Aorta (tissue), 5 donors: Measurements from ENCODE around the gene LMAN1. TPM values are rescaled to one million over a fixed set of nuclear protein-coding genes. Genes with fewer than 3 reads are reported as not detected.

Experiments used
- ATAC-seq: fragments of 200-7000 bp; cut with Tn5 transposase; one replicate; pipeline ENCODE4 v1.9.1; 2022; ENCODE audit warnings: moderate library complexity; ENCODE audit not compliant: low FRiP score
- DNase-seq, 2 donors: peaks; one replicate each; pipeline ENCODE4 v3.0.0-alpha.2; 2020
- H3K27ac ChIP-seq, 2 donors: one replicate each; pipeline ENCODE4 v1.5.1; 2013; ENCODE audit warnings: low read length in 2 of 2, mild to moderate bottlenecking in 2 of 2, moderate library complexity in 2 of 2, control low read depth in 1 of 2, inconsistent platforms in 1 of 2, low read depth in 1 of 2
- H3K27me3 ChIP-seq, 2 donors: one replicate each; pipeline ENCODE4 v1.6.1; 2013; ENCODE audit warnings: control low read depth in 1 of 2, low read length in 1 of 2, mild to moderate bottlenecking in 1 of 2, moderate library complexity in 1 of 2; ENCODE audit not compliant: insufficient read depth in 2 of 2, control insufficient read depth in 1 of 2
- H3K36me3 ChIP-seq, 2 donors: one replicate each; pipeline ENCODE4 v1.6.1; 2013; ENCODE audit warnings: control low read depth in 1 of 2, low read length in 1 of 2, mild to moderate bottlenecking in 1 of 2; ENCODE audit not compliant: insufficient read depth in 2 of 2, control insufficient read depth in 1 of 2
- H3K4me1 ChIP-seq, 2 donors: one replicate each; pipeline ENCODE4 v1.6.1; 2013; ENCODE audit warnings: low read length in 2 of 2, control low read depth in 1 of 2, mild to moderate bottlenecking in 1 of 2, moderate library complexity in 1 of 2; ENCODE audit not compliant: insufficient read depth in 2 of 2, control insufficient read depth in 1 of 2
- H3K4me3 ChIP-seq, 2 donors: one replicate each; pipeline ENCODE4 v1.5.1; 2013; ENCODE audit warnings: low read length in 2 of 2, control low read depth in 1 of 2, mild to moderate bottlenecking in 1 of 2
- H3K9me3 ChIP-seq: one replicate; pipeline ENCODE4 v1.6.1; 2013; ENCODE audit warnings: mild to moderate bottlenecking, low read length; ENCODE audit not compliant: control insufficient read depth
- WGBS, 2 donors: extraction: QIAGEN DNeasy Blood & Tissue Kit; methylation state at CpG; one replicate each; pipeline ENCODE4 v1.1.7; 2013; 5-methylcytosine and 5-hydroxymethylcytosine counted together
- intact Hi-C, 2 donors: fragments of 100-400 bp; cut with DNase I; formaldehyde crosslinking; loops; one replicate each; pipeline versions ENCODE4 v1.14.2 to v1.15.0; 2022
- polyA plus RNA-seq, 2 donors: library from polyadenylated mRNA; stranded (reverse); fragments of 200-250 nt; gene quantifications; one replicate each; pipeline ENCODE4 v1.2.3, GENCODE V29; 2013
- total RNA-seq, 2 donors: library from RNA; stranded (reverse); fragmentation: NEBNext Ultra II Directional; extraction: Animal tissue kit (Norgen Biotek cat#: 25700); gene quantifications; one replicate each; pipeline ENCODE4 v1.2.1, GENCODE V29; 2021
- donor health status: healthy with polysubstance abuse.
- donor health status: Bipolar disorder and iron deficiency.
- donor health status: DM: no; HTN: no; CAD: no.
- donor health status: DM: no; HTN: no; CAD: no.
- donor health status: DM: yes; HTN: yes; CAD: no.

LMAN1 gene
- total and polyA plus RNA-seq, 4 donors = 13.8 to 71.8 (median 47.3) TPM

DNA sequence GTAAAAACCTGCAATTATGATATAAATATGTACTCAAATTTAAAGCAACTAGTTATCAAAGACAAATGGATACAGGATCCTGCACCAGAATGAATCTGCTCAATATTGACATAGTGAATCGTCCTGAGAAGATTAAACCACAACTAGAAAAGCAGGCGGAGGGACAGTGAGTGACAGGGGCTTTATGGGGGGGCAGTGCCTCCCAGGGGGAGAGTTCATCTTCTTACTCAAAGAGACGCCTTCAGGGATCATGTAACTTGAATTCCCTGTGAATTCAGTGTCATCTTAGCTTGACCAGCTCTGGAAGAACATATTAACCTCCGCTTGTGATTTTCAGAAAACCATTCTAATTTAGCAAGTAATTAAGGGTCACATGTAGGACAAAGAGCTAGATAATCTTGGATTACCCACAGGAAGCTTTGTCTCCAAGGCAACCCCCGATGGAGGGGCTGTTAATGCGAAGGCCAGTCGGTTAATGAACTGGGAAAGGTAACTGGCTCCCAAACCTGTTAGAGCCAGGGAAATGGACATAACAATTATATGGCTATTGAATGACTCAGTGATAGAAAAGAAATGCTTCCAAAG lies 17.4 kb upstream of the LMAN1 start:
- no peak overlapping the region for H3K4me3 ChIP-seq
- ATAC-seq (no peak), DNase-seq (no peak)
- WGBS, 2 donors = 59 to 62% methylated on average over 7 of the region's 7 CpGs
- peaks cover 2 to 3% of the 10 kb centered on the region in 2 donors for H3K27me3 ChIP-seq
- no peaks in the 10 kb centered on the region for H3K9me3 ChIP-seq
- no peaks in the 10 kb centered on the region for H3K36me3 ChIP-seq
- peaks cover 0 to 3% of the 10 kb centered on the region in 2 donors for H3K4me1 ChIP-seq
- intact Hi-C loops = no loop called here
- H3K27ac ChIP-seq = no peak overlapping the region

DNA sequence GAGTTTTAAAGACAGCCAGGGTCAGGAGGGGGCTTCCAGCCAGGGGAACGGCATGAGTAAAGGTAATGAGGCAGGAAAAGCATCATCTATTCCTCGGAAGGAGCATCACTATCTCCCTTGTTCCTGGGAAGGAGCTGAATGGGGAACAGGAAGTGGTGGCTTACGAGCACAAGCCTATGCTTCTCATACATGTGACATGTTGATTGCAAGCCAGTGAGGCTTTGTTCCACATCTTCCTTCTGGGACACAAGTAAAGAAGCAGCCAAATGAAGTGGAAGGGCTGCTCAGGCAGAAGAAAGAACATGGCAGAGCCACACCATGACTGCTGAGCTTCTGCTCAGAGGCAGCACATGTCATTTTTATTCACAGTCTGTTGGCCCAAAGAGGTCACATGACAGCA lies 15.1 kb upstream of the LMAN1 start:
- 60 to 64% methylated on average over 3 of the region's 3 CpGs for WGBS, 2 donors
- ATAC-seq (no peak), DNase-seq (no peak)
- Histone ChIP-seq H3K36me3 (no peaks in the 10 kb centered on the region), H3K27ac (no peak overlapping the region), H3K4me1 (peaks cover 0 to 3% of the 10 kb centered on the region in 2 donors), H3K9me3 (no peaks in the 10 kb centered on the region), H3K27me3 (peaks cover 2 to 3% of the 10 kb centered on the region in 2 donors), H3K4me3 (no peak overlapping the region)
- intact Hi-C loops = no loop called here

DNA sequence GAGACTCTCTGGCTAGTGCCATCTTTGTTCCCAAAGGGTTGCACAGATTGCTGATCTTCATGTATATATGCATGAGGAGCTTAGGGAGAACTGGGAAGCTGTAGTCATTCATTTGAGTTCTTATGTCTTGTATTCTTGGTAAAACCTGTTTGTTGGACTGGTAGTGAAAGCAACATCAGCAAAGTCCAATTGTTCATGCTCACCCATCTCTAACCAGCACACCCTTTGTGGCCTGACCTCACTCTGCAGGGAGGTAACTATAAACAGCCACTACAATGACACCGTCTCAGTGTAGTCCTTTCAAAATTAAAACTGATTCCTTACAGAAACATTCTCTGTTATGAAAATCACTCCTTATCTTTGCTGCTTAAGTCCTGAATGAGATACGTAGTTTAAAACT lies 13.9 kb upstream of the LMAN1 start:
- intact Hi-C loops = no loop called here
- no peaks in the 10 kb centered on the region for H3K36me3 ChIP-seq
- 67 to 77% methylated on average over 2 of the region's 2 CpGs for WGBS, 2 donors
- ATAC-seq = no peak
- H3K9me3 ChIP-seq = no peaks in the 10 kb centered on the region
- no peak overlapping the region for H3K4me3 ChIP-seq
- H3K4me1 ChIP-seq = peaks cover 0 to 3% of the 10 kb centered on the region in 2 donors
- no peak overlapping the region for H3K27ac ChIP-seq
- DNase-seq = no peak
- peaks cover 2 to 3% of the 10 kb centered on the region in 2 donors for H3K27me3 ChIP-seq

DNA sequence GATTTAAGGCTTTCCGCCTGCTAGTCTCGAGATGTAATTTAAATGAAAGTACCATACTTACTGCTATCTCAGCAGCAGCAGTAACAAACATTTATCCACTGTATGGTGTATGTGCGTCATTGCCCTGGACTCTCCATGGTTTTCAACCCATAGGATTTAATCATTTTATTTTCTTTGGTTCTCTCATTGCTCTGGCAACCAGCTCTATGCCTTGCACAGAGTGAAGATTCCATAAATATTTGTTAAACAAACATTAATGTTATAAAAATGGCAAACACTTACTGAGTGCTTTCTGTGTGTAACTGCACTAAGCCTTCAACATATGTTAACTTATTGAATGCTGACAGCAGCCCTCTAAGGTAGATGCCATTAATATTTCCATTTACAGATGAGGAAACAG lies 1.3 kb upstream of the LMAN1 start:
- peak overlapping the region in 1 of 2 donors; percentile 71 for H3K4me3 ChIP-seq
- H3K27ac ChIP-seq = no peak overlapping the region
- intact Hi-C loops = loop anchor here in 1 of 2 donors (5.0 kb wide), 1 partner anchor 37 kb away; no protein-coding TSS in a partner anchor
- H3K27me3 ChIP-seq = no peaks in the 10 kb centered on the region
- H3K4me1 ChIP-seq = no peaks in the 10 kb centered on the region
- no peak for ATAC-seq
- WGBS, 2 donors = 52 to 53% methylated on average over 3 of the region's 3 CpGs
- H3K9me3 ChIP-seq = no peaks in the 10 kb centered on the region
- no peak for DNase-seq
- peaks cover under 1% of the 10 kb centered on the region in 2 donors for H3K36me3 ChIP-seq

DNA sequence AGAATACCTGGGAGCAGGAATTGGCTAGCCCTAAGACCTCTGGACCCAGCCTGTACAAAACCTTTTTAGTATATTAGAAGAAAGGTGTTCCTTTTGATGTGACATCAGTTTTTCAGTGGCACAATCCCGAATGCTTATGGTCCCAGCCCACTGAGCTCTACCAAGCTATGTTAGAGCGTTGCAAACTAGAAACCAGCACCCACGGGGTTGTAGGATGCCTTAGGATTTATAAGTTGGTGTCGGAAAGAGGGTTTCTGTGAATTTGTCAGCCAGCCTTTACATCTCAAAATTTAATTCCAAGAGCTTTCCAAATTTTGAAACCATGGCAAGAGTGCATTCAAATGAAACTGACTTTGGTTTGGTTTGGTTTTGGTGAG lies 499 bp upstream of the LMAN1 start:
- DNase-seq (no peak), ATAC-seq (peak; percentile 58)
- Histone ChIP-seq H3K4me3 (peak overlapping the region; percentile 20 to 71), H3K36me3 (peaks cover 2 to 4% of the 10 kb centered on the region in 2 donors), H3K4me1 (no peaks in the 10 kb centered on the region), H3K9me3 (no peaks in the 10 kb centered on the region), H3K27me3 (no peaks in the 10 kb centered on the region), H3K27ac (peak overlapping the region in 1 of 2 donors; percentile 5)
- intact Hi-C loops = no loop called here
- WGBS, 2 donors = 1 to 3% methylated on average over 4 of the region's 4 CpGs

DNA sequence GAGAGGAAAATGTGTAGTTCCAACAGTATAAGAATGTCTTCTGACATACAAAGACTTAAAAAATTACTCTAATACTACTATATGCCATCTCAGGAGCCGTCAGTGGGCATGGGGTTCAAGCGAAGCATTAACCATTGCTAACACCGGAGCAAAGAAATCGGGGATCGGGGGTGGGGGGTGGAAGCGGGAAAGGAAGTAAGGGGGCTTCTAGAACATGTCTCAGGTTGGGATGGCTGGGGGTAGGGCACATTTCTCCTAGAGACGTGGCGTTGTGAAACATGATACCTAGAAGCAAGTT lies 702 bp downstream of the LMAN1 start:
- no peaks in the 10 kb centered on the region for H3K9me3 ChIP-seq
- H3K27me3 ChIP-seq = no peaks in the 10 kb centered on the region
- no peaks in the 10 kb centered on the region for H3K4me1 ChIP-seq
- H3K27ac ChIP-seq = peak overlapping the region; percentile 53 to 71
- peaks cover 2 to 4% of the 10 kb centered on the region in 2 donors for H3K36me3 ChIP-seq
- DNase-seq (no peak), ATAC-seq (no peak)
- intact Hi-C loops = no loop called here
- 0 to 1% methylated on average over 8 of the region's 8 CpGs for WGBS, 2 donors
- peak overlapping the region; percentile 43 to 71 for H3K4me3 ChIP-seq

DNA sequence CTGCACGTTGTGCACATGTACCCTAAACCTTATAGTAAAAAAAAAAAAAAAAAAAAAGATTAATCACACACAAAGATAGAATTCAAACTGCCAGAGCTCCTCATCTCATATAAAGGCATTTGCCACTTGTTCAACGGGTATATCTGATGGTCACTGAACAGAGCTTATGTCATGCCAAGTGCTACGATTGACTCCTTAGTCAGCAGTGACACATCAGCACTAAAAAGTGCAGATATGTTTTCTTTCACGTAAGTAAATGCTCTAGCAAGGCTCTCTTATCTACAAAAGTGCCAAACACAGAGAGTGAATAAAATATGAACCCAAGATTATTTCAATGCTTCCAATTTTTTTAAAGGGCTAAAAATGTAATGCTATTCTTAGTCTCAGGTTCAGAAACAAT lies 1.1 kb downstream of the LMAN1 start:
- 0 to 1% methylated on average over 4 of the region's 4 CpGs for WGBS, 2 donors
- Histone ChIP-seq H3K36me3 (peaks cover 2 to 4% of the 10 kb centered on the region in 2 donors), H3K27me3 (no peaks in the 10 kb centered on the region), H3K9me3 (no peaks in the 10 kb centered on the region), H3K4me3 (no peak overlapping the region), H3K27ac (no peak overlapping the region), H3K4me1 (no peaks in the 10 kb centered on the region)
- intact Hi-C loops = no loop called here
- DNase-seq = no peak
- no peak for ATAC-seq

DNA sequence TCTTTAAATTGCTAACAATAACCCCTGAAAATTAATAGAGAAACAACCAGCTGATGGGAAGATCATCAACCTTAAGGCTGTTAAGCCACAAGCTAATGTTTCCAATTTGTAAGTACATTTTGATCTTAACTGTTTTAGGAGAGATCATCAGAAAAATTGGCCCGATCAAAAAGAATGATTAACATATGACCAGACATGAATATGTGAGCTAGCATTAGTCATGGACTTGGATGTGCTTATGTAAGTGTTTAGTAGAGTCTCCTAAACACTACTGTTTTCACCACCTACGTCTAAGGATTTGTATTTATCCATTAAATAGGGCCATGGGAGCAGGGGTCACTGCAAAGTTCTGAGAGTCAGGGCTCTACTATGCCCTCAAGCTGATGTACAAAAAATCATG lies 4.3 kb downstream of the LMAN1 start:
- DNase-seq (no peak), ATAC-seq (no peak)
- intact Hi-C loops = no loop called here
- Histone ChIP-seq H3K9me3 (no peaks in the 10 kb centered on the region), H3K36me3 (peaks cover 4 to 5% of the 10 kb centered on the region in 2 donors), H3K27me3 (no peaks in the 10 kb centered on the region), H3K4me1 (no peaks in the 10 kb centered on the region), H3K4me3 (no peak overlapping the region), H3K27ac (no peak overlapping the region)
- WGBS, 2 donors = 83 to 91% methylated on average over 2 of the region's 2 CpGs

DNA sequence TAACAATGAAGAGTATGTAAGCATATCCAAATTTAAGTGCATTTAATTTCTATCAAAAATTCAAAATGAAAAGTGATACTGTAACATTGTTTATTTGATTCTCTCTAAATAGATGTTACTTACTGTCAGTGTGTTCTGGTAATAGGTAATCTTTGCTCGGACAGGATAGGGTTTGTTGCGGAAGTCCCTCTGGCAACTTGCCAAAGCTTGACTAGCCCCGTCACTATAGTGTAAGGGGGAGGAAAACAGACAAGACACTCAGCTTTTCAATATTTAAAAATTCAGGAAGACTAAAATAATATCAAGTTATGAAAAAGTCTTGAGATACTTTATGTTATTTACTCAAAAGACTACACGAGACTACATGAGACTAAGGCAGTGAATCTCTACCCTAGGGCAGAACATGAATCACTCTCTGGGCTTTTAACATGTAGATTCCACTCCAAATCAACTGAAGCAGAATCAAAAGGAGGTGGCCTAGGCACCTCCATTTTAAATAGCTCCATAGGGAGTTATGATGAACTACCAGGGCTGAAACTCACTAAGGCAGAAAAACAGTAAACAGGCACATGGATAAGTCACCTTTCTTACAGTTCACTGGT lies 5.9 kb downstream of the LMAN1 start:
- DNase-seq (no peak), ATAC-seq (no peak)
- H3K4me3 ChIP-seq = no peak overlapping the region
- H3K36me3 ChIP-seq = peaks cover 5% of the 10 kb centered on the region in 2 donors
- no peaks in the 10 kb centered on the region for H3K4me1 ChIP-seq
- intact Hi-C loops = no loop called here
- H3K27ac ChIP-seq = no peak overlapping the region
- 79 to 82% methylated on average over 4 of the region's 4 CpGs for WGBS, 2 donors
- no peaks in the 10 kb centered on the region for H3K27me3 ChIP-seq
- H3K9me3 ChIP-seq = no peaks in the 10 kb centered on the region
